GM18508 (cell line): ENCODE measurements around the gene ACAD11.

Source experiments
- ATAC-seq: cut with Tn5 transposase; IDR thresholded peaks from one replicate; pipeline ENCODE4 v1.9.1; 2021; ENCODE audit warnings: moderate number of reproducible peaks; ENCODE audit not compliant: insufficient read depth, unreplicated experiment

The ACAD11 gene

GRCh38 chr3:132521901-132522300 lies 137.7 kb downstream of the ACAD11 start:
- ATAC-seq: no peak

DNA sequence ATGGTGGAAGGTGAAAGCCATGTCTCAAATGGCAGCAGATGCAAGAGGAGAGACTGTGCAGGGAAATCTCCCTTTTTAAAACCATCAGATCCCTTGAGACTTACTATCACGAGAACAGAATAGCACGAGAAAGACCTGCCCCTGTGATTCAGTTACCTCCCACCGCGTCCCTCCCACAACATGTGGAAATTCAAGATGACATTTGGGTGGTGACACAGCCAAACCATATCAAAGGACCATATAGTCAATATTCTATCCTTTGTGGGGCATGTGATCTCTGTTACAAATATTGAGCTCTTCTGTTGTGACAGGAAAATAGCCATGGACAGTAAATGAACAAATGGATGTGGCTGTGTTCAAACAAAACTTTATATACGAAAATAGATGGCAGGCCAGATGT lies 139.7 kb downstream of the ACAD11 start:
- ATAC-seq: no peak

- ATAC-seq: no peak
These were observed 142.3 kb downstream of the ACAD11 start for GRCh38 chr3:132517311-132517710.

DNA sequence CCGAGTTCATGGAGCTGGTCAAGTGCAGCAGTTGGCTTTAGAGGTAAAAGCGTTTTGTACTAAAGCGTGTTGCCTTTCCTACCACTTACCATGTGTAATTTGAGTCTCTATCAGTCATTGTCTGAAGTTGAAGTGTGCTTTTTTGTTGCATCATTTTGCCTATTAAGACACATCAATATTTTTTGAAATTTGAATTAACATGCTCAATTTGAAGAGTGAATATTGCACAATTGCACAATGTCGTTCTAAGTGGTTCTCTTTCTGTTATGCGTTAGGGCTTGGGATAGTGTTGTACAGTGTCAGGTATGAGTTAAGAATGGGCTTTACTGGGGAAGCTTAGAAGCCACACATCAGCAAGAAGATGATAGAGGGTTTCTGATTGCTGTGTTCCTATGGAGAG lies 146.6 kb downstream of the ACAD11 start:
- ATAC-seq: no peak

DNA sequence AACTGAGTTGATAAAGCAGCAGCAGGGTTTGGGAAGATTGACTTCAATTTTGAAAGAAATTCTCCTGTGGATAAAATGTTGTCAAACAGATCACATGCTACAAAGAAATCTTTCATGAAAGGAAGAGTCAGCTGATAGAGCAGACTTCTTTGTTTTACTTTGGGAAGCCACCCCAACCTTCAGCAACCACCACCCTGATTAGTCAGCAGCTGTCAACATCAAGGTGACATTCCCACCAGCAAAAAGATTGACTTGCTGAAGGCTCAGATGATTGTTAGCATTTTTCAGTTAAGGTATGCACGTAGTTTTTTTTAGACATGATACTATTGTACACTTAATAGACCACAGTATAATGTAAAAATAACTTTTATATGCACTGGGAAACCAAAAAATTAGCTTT lies 150.1 kb downstream of the ACAD11 start:
- ATAC-seq: no peak

GRCh38 chr3:132509096-132509495 lies 150.5 kb downstream of the ACAD11 start:
- ATAC-seq: no peak
